HL-60 (cell line): ENCODE measurements around the gene FHIT.

ENCODE experiments used
- GABPA ChIP-seq: IDR thresholded peaks from 2 replicates; pipeline ENCODE4 v1.6.1; 2012; ENCODE audit warnings: low read depth
- POLR2AphosphoS5 ChIP-seq: IDR thresholded peaks from 2 replicates; pipeline ENCODE4 v1.6.1; 2012; ENCODE audit warnings: low read depth
- TF ChIP-seq, protein P1 (sequence below): IDR thresholded peaks from one replicate; pipeline ENCODE4 v1.5.1; 2011; ENCODE audit warnings: low read length, control low read depth, inconsistent platforms; ENCODE audit not compliant: insufficient read depth
- TF ChIP-seq, protein P2 (sequence below): IDR thresholded peaks from 2 replicates; pipeline ENCODE4 v1.6.1; 2012; ENCODE audit warnings: low read depth; ENCODE audit not compliant: insufficient replicate concordance

DNA sequence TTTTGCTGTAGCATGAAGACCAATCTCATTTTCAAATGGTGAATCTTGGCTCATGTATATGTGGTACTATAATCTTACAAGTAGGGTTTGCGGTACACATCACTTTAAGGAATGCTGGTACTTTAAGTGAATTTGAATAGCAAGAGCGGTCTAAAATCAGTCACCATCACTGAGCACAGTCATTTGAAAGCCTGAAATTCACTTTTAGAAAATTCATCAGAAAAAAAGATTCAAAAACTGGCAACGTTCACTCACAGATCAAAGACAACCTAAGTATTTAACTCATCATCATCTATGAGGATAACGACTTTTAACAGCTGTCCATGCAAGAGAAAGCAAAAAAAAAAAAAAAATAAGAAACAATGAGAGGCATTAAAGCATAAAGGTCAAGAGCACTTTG lies 111.6 kb downstream of the FHIT start:
- TF ChIP-seq POLR2AphosphoS5 (no peak), GABPA (no peak)
- TF ChIP-seq, protein P1, sequence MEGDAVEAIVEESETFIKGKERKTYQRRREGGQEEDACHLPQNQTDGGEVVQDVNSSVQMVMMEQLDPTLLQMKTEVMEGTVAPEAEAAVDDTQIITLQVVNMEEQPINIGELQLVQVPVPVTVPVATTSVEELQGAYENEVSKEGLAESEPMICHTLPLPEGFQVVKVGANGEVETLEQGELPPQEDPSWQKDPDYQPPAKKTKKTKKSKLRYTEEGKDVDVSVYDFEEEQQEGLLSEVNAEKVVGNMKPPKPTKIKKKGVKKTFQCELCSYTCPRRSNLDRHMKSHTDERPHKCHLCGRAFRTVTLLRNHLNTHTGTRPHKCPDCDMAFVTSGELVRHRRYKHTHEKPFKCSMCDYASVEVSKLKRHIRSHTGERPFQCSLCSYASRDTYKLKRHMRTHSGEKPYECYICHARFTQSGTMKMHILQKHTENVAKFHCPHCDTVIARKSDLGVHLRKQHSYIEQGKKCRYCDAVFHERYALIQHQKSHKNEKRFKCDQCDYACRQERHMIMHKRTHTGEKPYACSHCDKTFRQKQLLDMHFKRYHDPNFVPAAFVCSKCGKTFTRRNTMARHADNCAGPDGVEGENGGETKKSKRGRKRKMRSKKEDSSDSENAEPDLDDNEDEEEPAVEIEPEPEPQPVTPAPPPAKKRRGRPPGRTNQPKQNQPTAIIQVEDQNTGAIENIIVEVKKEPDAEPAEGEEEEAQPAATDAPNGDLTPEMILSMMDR = no peak
- TF ChIP-seq, protein P2, sequence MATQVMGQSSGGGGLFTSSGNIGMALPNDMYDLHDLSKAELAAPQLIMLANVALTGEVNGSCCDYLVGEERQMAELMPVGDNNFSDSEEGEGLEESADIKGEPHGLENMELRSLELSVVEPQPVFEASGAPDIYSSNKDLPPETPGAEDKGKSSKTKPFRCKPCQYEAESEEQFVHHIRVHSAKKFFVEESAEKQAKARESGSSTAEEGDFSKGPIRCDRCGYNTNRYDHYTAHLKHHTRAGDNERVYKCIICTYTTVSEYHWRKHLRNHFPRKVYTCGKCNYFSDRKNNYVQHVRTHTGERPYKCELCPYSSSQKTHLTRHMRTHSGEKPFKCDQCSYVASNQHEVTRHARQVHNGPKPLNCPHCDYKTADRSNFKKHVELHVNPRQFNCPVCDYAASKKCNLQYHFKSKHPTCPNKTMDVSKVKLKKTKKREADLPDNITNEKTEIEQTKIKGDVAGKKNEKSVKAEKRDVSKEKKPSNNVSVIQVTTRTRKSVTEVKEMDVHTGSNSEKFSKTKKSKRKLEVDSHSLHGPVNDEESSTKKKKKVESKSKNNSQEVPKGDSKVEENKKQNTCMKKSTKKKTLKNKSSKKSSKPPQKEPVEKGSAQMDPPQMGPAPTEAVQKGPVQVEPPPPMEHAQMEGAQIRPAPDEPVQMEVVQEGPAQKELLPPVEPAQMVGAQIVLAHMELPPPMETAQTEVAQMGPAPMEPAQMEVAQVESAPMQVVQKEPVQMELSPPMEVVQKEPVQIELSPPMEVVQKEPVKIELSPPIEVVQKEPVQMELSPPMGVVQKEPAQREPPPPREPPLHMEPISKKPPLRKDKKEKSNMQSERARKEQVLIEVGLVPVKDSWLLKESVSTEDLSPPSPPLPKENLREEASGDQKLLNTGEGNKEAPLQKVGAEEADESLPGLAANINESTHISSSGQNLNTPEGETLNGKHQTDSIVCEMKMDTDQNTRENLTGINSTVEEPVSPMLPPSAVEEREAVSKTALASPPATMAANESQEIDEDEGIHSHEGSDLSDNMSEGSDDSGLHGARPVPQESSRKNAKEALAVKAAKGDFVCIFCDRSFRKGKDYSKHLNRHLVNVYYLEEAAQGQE = no peak
